Bronchial epithelial cell (primary cell): ENCODE results near the gene MRPL43. TPM values are rescaled to one million over a fixed set of nuclear protein-coding genes. Genes with fewer than 3 reads are reported as not detected.
"Not testable (repeated sequence)": the region's sequence is repeated elsewhere in the genome, so short reads cannot be mapped to it uniquely, and the experiment has no call there.

Experiments used
- DNase-seq: peaks from one replicate; pipeline ENCODE4 v3.0.0-alpha.2; 2010; ENCODE audit warnings: low read depth
- FAIRE-seq: peaks from 2 replicates; lab custom pipeline; 2011; peaks lifted over from hg19 to GRCh38; lab: Jason Lieb, UNC
- H3K27me3 ChIP-seq: 2 replicates; pipeline ENCODE4 v1.5.1; 2011; ENCODE audit warnings: low read length; ENCODE audit not compliant: control insufficient read depth, insufficient read depth
- H3K36me3 ChIP-seq: 2 replicates; pipeline ENCODE4 v1.5.1; 2011; ENCODE audit warnings: low read length; ENCODE audit not compliant: control insufficient read depth, insufficient read depth
- H3K4me3 ChIP-seq: 2 replicates; pipeline ENCODE4 v1.5.1; 2011; ENCODE audit warnings: mild to moderate bottlenecking, low read depth, low read length, control low read depth
- total RNA-seq: library from RNA; depleted of rRNA; stranded (reverse); fragments of >200 nt; gene quantifications from 2 replicates; pipeline ENCODE4 v1.2.1, GENCODE V29; 2014
- TF ChIP-seq, protein P1 (sequence below): IDR thresholded peaks from 2 replicates; pipeline ENCODE4 v1.5.1; 2011; ENCODE audit warnings: mild to moderate bottlenecking, moderate library complexity, low read length, control low read depth, inconsistent platforms; ENCODE audit not compliant: insufficient read depth, severe bottlenecking

Gene MRPL43
- 47.7 and 73.5 TPM in 2 replicates for total RNA-seq

DNA sequence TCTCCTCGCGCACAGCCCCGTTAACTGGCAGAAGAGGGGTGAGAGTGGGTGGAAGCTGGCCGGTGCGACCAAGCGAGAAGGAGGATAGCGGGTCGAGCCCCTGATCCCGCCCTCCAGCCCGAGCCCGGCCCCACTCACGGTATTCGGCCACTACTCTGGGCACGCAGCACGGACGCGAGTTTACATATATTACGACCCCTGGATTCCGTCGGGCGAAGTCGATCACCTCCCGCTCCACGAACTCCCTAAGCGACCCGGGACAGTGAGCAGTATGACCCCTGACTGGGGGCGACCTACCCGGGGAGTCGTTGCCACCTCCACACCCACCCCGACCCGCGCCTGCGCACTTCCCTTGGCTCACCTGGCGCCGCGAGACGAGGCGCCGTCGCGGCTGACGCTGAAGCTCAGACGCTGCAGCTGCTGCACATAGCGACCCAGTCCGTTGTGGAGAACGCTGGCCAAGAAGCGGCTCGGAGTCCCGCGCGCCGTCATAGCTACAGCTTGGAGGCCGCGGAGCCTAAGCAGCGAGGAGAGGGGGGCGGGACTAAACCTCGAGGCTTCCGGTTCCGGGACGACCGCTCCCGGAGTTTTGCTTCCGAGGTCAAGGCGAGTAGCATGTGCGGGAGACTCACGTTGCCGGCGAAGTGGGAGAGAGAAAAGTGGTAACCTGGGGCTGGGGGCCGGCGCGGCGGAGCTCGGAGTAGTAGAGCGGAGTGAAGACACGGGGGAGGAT is at the start of gene MRPL43, which contains the start of gene TWNK:
Gene MRPL43, minus strand, starts transcription at position 546 of the 733 bp plus-strand sequence. Its CDS starts 54 bp downstream, at position 492.
Gene TWNK, plus strand, starts transcription at position 592 of the 733 bp plus-strand sequence. CDS start 668 bp downstream, outside the sequence.
- peaks cover 21% of the 10 kb centered on the region for H3K36me3 ChIP-seq
- FAIRE-seq (no peak), DNase-seq (peak; percentile 67)
- no peaks in the 10 kb centered on the region for H3K27me3 ChIP-seq
- TF ChIP-seq, protein P1, sequence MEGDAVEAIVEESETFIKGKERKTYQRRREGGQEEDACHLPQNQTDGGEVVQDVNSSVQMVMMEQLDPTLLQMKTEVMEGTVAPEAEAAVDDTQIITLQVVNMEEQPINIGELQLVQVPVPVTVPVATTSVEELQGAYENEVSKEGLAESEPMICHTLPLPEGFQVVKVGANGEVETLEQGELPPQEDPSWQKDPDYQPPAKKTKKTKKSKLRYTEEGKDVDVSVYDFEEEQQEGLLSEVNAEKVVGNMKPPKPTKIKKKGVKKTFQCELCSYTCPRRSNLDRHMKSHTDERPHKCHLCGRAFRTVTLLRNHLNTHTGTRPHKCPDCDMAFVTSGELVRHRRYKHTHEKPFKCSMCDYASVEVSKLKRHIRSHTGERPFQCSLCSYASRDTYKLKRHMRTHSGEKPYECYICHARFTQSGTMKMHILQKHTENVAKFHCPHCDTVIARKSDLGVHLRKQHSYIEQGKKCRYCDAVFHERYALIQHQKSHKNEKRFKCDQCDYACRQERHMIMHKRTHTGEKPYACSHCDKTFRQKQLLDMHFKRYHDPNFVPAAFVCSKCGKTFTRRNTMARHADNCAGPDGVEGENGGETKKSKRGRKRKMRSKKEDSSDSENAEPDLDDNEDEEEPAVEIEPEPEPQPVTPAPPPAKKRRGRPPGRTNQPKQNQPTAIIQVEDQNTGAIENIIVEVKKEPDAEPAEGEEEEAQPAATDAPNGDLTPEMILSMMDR: no peak
- H3K4me3 ChIP-seq: peak within 1 kb of the TSS; percentile 89

- Histone ChIP-seq H3K27me3 (no peaks in the 10 kb centered on the region), H3K36me3 (peaks cover 20% of the 10 kb centered on the region), H3K4me3 (no peak overlapping the region)
- no peak for FAIRE-seq
- TF ChIP-seq, protein P1: no peak
- DNase-seq: no peak
These were observed 49.4 kb upstream of the MRPL43 start for GRCh38 chr10:101036726-101037125.

DNA sequence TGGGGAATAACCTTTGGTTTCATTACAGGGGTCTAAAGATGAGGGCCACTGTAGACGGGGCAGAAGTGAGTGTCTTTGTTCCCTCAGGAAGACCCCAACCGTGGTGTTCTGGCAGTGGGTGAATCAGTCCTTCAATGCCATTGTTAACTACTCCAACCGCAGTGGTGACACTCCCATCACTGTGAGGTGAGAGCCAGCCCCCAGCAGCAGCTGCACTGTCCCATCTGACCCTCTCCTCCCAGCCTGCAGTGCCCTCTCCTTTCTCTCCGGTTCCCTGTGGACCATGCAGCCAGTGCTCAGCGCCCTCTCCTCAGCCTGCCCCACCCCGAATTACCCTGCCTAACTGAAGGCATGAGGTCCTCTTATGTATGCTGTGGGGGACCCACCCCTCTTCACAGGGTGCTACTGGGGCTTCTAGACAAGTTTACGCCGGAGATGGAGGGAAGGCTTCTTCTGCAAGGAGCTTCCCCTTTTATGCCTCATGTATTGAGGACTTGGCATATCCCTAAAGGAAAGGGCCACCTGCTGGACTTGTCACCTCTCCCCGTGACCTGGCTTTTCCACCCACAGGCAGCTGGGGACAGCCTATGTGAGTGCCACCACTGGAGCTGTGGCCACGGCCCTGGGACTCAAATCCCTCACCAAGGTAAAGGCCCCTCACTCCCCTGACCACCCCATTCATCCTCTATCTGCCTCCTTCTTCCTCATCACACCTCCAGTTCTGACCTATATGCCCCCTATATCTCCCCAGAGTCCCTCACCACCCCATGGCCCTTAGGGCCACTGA is 48.8 kb upstream of the MRPL43 start:
- no peak for FAIRE-seq
- no peak for DNase-seq
- TF ChIP-seq, protein P1: no peak
- peaks cover 20% of the 10 kb centered on the region for H3K36me3 ChIP-seq
- no peaks in the 10 kb centered on the region for H3K27me3 ChIP-seq
- H3K4me3 ChIP-seq: no peak overlapping the region

GRCh38 chr10:101035314-101035713 is 48.0 kb upstream of the MRPL43 start:
- no peak overlapping the region for H3K4me3 ChIP-seq
- H3K36me3 ChIP-seq: peaks cover 20% of the 10 kb centered on the region
- TF ChIP-seq, protein P1: no peak
- FAIRE-seq (no peak), DNase-seq (no peak)
- H3K27me3 ChIP-seq: no peaks in the 10 kb centered on the region

DNA sequence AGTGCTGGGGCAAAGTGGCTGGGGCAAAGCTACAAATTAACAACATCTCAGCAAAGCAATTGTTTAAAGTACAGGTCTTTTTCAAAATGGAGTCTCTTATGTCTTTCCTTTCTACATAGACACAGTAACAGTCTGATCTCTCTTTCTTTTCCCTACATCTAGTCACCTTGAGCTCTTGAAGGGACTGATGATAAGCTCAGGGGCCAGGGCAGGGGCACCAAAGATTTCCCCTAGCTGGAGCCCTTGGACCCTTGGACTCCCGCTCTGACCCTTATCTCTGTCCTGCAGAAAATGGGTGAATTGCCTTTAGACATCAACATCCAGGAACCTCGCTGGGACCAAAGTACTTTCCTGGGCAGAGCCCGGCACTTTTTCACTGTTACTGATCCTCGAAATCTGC is 47.1 kb upstream of the MRPL43 start:
- peaks cover 20% of the 10 kb centered on the region for H3K36me3 ChIP-seq
- not testable (repeated sequence) for DNase-seq, FAIRE-seq, H3K27me3 ChIP-seq, H3K4me3 ChIP-seq

- no peak for DNase-seq
- no peak for FAIRE-seq
- peaks cover 20% of the 10 kb centered on the region for H3K36me3 ChIP-seq
- H3K27me3 ChIP-seq: no peaks in the 10 kb centered on the region
- TF ChIP-seq, protein P1: no peak
- H3K4me3 ChIP-seq: no peak overlapping the region
These were observed 46.0 kb upstream of the MRPL43 start for GRCh38 chr10:101033276-101033675.
